ENCODE data around the gene NOS1AP.

GRCh38 chr1:162193221-162193620, 123.7 kb downstream of the NOS1AP start:
- TF ChIP-seq, protein P1, sequence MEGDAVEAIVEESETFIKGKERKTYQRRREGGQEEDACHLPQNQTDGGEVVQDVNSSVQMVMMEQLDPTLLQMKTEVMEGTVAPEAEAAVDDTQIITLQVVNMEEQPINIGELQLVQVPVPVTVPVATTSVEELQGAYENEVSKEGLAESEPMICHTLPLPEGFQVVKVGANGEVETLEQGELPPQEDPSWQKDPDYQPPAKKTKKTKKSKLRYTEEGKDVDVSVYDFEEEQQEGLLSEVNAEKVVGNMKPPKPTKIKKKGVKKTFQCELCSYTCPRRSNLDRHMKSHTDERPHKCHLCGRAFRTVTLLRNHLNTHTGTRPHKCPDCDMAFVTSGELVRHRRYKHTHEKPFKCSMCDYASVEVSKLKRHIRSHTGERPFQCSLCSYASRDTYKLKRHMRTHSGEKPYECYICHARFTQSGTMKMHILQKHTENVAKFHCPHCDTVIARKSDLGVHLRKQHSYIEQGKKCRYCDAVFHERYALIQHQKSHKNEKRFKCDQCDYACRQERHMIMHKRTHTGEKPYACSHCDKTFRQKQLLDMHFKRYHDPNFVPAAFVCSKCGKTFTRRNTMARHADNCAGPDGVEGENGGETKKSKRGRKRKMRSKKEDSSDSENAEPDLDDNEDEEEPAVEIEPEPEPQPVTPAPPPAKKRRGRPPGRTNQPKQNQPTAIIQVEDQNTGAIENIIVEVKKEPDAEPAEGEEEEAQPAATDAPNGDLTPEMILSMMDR (IDR thresholded peaks at IDR 0.05), result no peak
- no peak for TF ChIP-seq POLR2A (IDR thresholded peaks at IDR 0.05)
